Kidney (tissue), 14 donors: ENCODE results near the gene PLEKHA8. TPM values are rescaled to one million over a fixed set of nuclear protein-coding genes. Genes with fewer than 3 reads are reported as not detected.

ENCODE experiments used
- DNase-seq, 5 donors: peaks; one replicate each; pipeline ENCODE4 v3.0.0-alpha.2; 2013 to 2020
- FAIRE-seq: peaks from 2 replicates; lab custom pipeline; 2012; peaks lifted over from hg19 to GRCh38; lab: Jason Lieb, UNC
- H3K27ac ChIP-seq, 2 donors: one replicate each; pipeline ENCODE4 v1.7.0; 2013; ENCODE audit warnings: low read depth in 2 of 2, low read length in 2 of 2, inconsistent platforms in 1 of 2
- H3K27me3 ChIP-seq: one replicate; pipeline ENCODE4 v1.7.1; 2013; ENCODE audit warnings: low read length, inconsistent platforms; ENCODE audit not compliant: control insufficient read depth, insufficient read depth
- H3K36me3 ChIP-seq, 3 donors: one replicate each; pipeline versions ENCODE4 v1.7.0 to v1.7.1; 2013; ENCODE audit warnings: low read length in 3 of 3, control low read depth in 1 of 3, inconsistent platforms in 1 of 3; ENCODE audit not compliant: insufficient read depth in 3 of 3, control insufficient read depth in 2 of 3
- H3K4me1 ChIP-seq, 3 donors: one replicate each; pipeline versions ENCODE4 v1.7.0 to v1.7.1; 2013; ENCODE audit warnings: low read length in 3 of 3, inconsistent platforms in 1 of 3, low read depth in 1 of 3; ENCODE audit not compliant: control insufficient read depth in 2 of 3, insufficient read depth in 2 of 3
- H3K4me3 ChIP-seq, 3 donors: one replicate each; pipeline versions ENCODE4 v1.7.0 to v1.8.1; 2013; ENCODE audit warnings: low read length in 3 of 3, control low read depth in 1 of 3, inconsistent platforms in 1 of 3
- H3K9ac ChIP-seq, 3 donors: one replicate each; pipeline versions ENCODE4 v1.7.0 to v1.7.1; 2013; ENCODE audit warnings: low read length in 3 of 3, control low read depth in 1 of 3, inconsistent platforms in 1 of 3
- H3K9me3 ChIP-seq, 3 donors: one replicate each; pipeline versions ENCODE4 v1.7.0 to v1.7.1; 2013; ENCODE audit warnings: low read length in 3 of 3, control low read depth in 1 of 3, inconsistent platforms in 1 of 3; ENCODE audit not compliant: control insufficient read depth in 2 of 3, insufficient read depth in 1 of 3
- intact Hi-C: fragments of 100-400 bp; cut with DNase I; formaldehyde crosslinking; loops from one replicate; pipeline ENCODE4 v1.11.1; 2022
- polyA plus RNA-seq: library from polyadenylated mRNA; stranded (reverse); fragments of 350-450 nt; fragmentation: Illumina TruSeq; extraction: RNeasy Lipid Tissue Mini Kit (QIAGEN cat#74804); gene quantifications from one replicate; pipeline ENCODE4 v1.2.3, GENCODE V29; 2014; ENCODE audit warnings: low read depth, low replicate concordance; ENCODE audit not compliant: insufficient read depth
- total RNA-seq: library from RNA; stranded (reverse); fragmentation: NEBNext Ultra II Directional; extraction: Animal tissue kit (Norgen Biotek cat#: 25700); gene quantifications from one replicate; pipeline ENCODE4 v1.2.1, GENCODE V29; 2021
- TF ChIP-seq, protein P1 (sequence below): IDR thresholded peaks from 3 replicates; pipeline ENCODE4 v1.5.1; 2012; ENCODE audit warnings: mild to moderate bottlenecking, moderate library complexity, borderline replicate concordance; ENCODE audit not compliant: insufficient read depth; ENCODE audit errors: extremely low read depth
- donor health status: control.
- donor health status: control.
- donor health status: control.
- donor health status: control.
- donor health status: control.
- donor health status: DM: yes; HTN: yes; CAD: no.
- donor health status: Normal renal cell carcinoma (clear cell type).

PLEKHA8 gene
- total and polyA plus RNA-seq, 2 donors from 2014 or later: 4.8 to 8.5 TPM

DNA sequence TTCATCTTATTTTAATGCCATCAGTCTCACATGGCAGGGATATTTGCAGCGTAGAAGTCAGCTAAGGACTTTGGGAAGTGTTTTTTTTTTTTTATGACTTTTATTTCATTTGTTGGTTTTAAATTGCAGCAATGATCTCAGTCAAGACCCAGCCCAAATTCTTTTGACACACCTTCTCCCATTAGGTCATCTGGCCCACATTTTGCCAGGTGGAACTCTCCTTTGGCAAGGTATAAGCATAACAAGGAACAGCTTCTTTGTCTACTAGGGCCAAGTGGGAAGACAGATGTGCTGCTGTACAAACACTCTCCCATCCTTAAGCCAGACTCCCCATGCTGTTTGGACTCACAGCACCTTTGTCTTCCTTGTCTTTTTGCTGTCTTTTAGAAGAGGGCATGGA is 41.8 kb downstream of the PLEKHA8 start:
- H3K9ac ChIP-seq: no peak overlapping the region
- H3K9me3 ChIP-seq: no peaks in the 10 kb centered on the region
- H3K36me3 ChIP-seq: peaks cover 0 to 2% (median 2%) of the 10 kb centered on the region in 3 donors
- DNase-seq (no peak), FAIRE-seq (no peak)
- no peak overlapping the region for H3K27ac ChIP-seq
- TF ChIP-seq, protein P1, sequence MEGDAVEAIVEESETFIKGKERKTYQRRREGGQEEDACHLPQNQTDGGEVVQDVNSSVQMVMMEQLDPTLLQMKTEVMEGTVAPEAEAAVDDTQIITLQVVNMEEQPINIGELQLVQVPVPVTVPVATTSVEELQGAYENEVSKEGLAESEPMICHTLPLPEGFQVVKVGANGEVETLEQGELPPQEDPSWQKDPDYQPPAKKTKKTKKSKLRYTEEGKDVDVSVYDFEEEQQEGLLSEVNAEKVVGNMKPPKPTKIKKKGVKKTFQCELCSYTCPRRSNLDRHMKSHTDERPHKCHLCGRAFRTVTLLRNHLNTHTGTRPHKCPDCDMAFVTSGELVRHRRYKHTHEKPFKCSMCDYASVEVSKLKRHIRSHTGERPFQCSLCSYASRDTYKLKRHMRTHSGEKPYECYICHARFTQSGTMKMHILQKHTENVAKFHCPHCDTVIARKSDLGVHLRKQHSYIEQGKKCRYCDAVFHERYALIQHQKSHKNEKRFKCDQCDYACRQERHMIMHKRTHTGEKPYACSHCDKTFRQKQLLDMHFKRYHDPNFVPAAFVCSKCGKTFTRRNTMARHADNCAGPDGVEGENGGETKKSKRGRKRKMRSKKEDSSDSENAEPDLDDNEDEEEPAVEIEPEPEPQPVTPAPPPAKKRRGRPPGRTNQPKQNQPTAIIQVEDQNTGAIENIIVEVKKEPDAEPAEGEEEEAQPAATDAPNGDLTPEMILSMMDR: no peak
- H3K27me3 ChIP-seq: no peaks in the 10 kb centered on the region
- H3K4me3 ChIP-seq: no peak overlapping the region
- intact Hi-C loops: no loop called here
- H3K4me1 ChIP-seq: no peaks in the 10 kb centered on the region

DNA sequence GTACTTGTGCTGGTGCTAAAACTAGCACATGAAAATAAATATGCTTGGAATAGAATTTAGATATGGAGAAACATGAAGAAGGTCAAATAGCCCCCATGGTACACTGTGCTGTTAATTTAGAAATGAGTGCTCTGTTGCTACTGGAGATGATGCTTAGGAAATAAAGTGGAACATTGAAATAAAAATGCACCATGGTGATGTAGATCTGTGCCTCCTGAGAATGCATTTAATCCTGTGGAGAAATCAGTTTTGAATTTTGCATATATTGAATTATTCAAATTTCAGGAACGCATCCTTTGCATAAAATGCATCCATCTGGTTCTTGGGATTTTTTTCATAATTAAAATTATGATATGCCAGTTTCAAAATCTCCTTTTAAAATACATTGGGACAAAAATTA is 44.5 kb downstream of the PLEKHA8 start:
- DNase-seq (no peak), FAIRE-seq (no peak)
- H3K36me3 ChIP-seq: peaks cover 0 to 2% (median 2%) of the 10 kb centered on the region in 3 donors
- no peaks in the 10 kb centered on the region for H3K9me3 ChIP-seq
- H3K9ac ChIP-seq: no peak overlapping the region
- intact Hi-C loops: no loop called here
- no peaks in the 10 kb centered on the region for H3K27me3 ChIP-seq
- no peak overlapping the region for H3K27ac ChIP-seq
- H3K4me1 ChIP-seq: no peaks in the 10 kb centered on the region
- TF ChIP-seq, protein P1: no peak
- H3K4me3 ChIP-seq: no peak overlapping the region

DNA sequence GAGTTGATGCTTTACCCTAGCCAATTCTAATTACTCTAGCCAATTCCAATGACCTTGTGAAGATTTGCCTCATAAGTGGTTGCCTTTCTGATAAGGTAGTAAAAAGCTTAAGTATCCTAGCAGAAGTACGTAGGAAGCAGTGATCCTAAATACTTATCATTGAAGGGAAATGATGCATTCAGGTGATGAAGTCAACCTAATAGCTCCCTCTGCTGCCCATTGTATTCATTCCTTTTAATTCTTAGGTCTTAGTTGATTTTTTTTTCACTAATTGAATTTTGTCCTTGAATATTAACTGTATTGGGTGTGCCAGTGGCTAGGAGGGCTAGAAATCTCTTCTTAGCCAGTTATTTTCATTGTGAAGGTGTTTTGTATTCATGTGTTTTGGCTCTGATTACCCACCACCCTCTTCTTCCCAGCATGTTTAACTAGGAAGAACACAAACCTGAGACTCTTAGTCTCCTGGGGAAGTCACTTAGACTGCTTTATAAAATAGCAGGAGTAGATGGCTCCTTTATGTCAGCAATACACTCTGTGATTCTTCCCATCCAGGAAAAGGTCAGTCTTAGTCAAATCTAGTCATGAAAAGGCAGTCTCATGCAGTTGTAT is 46.3 kb downstream of the PLEKHA8 start:
- Histone ChIP-seq H3K4me1 (no peaks in the 10 kb centered on the region), H3K27me3 (no peaks in the 10 kb centered on the region), H3K4me3 (no peak overlapping the region), H3K36me3 (peaks cover 5 to 8% (median 6%) of the 10 kb centered on the region in 3 donors), H3K27ac (no peak overlapping the region), H3K9ac (no peak overlapping the region), H3K9me3 (no peaks in the 10 kb centered on the region)
- TF ChIP-seq, protein P1: peak; percentile 27
- intact Hi-C loops: no loop called here
- FAIRE-seq (no peak), DNase-seq (peak in 2 of 5 donors; percentile 45 to 55)
